KBM-7 (cell line): ENCODE results near the gene AOC3.
"Not testable (repeated sequence)": the region's sequence is repeated elsewhere in the genome, so short reads cannot be mapped to it uniquely, and the experiment has no call there.

Experiments used
- DNase-seq: peaks from one replicate; pipeline ENCODE4 v3.0.0-alpha.2; 2015
- in situ Hi-C: fragments of 300-500 bp; cut with MboI; formaldehyde crosslinking; loops from 2 replicates; pipeline ENCODE4 v1.14.3; 2020; ENCODE audit warnings: low sequenced_read_pairs, low pct_unique_long_range_greater_than_20kb, mixed read lengths

AOC3 gene

DNA sequence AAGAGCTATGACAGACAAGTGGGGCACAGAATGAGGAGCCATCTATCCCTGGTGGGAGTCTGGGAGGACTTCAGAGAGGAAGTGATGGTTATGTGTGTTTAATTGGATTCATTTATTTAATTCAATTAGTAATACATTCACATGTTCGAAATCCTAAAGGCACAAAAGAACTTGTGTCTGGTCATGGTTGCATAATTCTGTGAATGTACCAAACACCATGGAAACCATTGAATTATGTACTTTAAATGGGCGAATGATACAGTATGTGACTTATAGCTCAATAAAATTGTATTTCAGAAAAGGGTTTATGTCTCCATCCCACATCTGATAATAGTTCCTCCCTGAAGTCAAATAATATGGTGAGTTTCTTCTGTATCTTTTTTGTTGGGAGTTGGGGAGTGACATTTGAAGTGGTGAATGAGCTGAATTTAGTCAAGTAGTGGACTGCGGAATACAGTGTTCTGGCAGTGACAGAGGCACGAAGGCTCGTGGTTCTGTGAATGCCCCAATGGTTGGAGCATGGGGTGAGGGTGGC is 29.8 kb downstream of the AOC3 start:
- no peak for DNase-seq
- in situ Hi-C loops = no loop called here

DNA sequence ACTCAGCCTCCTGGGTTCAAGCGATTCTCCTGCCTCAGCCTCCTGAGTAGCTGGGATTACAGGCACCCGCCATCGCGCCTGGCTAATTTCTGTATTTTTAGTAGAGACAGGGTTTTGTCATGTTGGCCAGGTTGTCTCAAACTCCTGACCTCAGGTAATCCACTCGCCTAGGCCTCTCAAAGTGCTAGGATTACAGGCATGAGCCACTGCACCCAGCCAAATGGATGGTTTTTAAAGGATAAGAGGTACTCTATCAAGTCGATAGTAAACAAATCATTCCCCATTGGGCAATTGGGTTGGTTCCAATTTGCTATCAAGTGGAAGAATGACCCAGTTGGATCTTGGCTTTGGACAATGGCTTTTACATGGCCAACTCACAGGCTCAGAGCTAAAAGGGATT is 30.7 kb downstream of the AOC3 start:
- DNase-seq, in situ Hi-C loops: not testable (repeated sequence)

DNA sequence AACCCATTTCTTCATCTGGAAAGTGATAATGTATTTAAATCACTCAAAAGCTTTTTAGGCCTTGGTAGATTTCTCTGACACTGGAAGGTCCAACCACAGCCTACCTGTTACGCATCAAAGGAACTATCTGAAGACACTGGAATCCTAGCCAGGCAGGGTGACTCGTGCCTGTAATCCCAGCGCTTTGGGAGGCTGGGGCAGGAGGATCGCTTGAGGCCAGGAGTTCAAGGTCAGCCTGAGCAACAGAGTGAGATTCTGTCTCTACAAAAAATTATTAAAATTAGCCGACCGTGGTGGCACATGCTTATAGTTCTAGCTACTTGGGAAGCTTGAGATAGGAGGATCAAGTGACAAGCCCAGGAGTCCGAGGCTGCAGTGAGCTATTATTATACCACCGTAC is 31.2 kb downstream of the AOC3 start:
- no peak for DNase-seq
- in situ Hi-C loops = no loop called here

DNA sequence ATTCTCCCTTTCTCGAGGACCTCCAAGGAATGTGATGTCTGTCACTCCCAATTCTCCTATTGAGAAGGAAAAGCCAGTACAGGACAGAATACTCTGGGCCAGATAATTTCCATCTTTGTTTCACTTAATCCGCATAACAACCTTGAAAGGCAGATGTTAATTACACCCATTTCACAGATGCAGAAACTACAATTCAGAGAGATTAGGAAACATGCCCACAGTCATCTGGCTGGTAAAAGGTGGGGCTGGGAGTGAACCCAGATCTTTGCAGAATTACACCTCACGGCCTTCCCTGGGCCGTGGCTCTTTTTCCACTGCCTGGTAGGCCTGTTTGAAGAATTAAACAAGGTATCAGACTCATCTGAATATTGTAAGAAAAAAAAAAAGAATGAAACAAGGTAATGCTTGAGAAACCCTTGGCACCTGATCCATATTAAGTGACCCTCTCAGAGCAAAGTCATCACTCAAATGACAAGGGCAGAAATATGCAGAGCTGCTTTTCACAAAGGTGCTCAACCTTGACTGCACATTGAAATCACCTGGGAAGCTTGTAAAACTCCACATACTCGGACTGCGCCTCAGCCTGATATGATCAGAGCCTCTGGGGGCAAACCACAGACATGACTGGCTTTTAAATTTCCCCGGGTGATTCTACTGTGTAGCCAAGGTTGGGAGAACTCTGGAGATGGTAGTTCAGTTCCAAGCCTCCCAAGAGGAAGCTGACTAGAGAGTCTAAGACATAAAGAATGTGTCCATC is 33.0 kb downstream of the AOC3 start:
- DNase-seq = no peak
- in situ Hi-C loops = no loop called here

DNA sequence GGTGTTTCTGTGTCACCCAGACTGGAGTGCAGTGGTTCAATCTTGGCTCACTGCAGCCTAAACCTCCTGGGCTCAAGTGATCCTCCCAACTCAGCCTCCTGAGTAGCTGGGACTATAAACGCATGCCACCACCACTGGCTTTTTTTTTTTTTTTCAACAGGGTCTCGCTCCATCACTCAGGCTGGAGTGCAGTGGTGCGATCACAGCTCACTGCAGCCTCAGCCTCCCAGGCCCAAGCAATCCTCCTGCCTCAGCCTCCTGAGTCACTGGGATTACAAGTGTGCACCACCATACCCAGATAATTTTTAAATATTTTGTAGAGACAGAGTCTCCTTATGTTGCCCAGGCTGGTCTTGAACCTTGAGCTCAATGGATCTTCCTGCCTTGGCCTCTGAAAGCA is 34.8 kb downstream of the AOC3 start:
- DNase-seq, in situ Hi-C loops: not testable (repeated sequence)

DNA sequence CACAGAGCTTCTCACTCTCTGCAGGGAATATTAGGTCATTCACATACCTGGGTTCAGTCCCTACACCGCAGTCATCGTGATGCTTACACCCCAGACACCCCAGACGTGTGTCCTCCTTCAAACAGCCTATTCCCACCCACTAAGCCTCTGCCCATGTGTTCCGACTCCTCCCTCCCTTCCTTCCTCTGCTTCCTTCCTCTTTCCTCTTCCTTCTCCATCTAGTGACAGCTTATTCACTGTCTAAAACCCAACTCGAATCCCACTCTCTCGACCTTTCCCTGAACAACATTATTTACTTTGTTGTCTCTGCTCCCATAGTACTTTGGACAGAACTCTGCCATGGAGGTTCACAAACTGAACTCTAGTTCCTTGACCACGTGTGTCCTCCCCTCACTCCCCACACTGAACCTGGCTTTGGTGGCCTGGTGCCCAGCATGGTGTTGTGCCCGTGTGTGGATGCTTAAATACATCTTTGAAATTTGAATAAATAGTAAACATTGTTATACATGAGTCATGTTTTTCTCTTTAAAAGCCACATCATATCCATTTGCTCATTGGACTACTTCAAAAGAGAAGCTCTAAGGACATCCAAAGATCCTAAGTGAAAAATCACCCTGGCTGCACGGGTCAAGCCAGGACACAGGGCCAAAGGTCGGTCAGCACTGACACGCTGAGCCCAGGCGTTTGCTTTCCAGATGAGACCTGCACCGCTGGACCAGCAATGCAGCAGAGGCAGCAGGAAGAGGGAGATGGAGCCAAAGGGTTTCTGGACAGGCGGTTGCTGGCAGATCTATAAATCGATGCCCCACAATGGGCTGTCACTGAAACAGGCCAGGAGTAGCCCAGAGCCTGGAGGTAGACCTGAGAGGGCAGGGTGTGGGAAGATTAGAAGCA is 35.5 kb downstream of the AOC3 start:
- in situ Hi-C loops = no loop called here
- DNase-seq = peak; percentile 70

DNA sequence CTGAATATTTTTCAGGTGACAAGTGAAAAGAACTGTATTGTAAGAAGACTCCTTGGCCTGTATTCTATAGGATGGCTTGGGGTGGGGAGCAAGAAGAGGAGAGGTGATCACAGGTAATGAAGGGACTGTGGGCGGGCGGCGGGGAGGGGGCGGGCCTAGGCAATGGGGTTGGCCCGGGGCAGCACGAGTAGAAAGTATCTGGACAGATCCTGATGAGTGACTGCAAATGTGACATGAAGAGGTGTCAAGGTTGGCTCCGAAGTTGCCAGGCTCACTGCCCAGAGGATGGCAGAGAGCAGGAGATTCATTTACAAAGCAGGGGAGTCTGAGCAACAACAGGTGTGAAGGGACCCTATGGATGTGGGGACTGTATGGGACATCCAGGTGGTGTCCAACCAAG is 38.8 kb downstream of the AOC3 start:
- in situ Hi-C loops = no loop called here
- no peak for DNase-seq

DNA sequence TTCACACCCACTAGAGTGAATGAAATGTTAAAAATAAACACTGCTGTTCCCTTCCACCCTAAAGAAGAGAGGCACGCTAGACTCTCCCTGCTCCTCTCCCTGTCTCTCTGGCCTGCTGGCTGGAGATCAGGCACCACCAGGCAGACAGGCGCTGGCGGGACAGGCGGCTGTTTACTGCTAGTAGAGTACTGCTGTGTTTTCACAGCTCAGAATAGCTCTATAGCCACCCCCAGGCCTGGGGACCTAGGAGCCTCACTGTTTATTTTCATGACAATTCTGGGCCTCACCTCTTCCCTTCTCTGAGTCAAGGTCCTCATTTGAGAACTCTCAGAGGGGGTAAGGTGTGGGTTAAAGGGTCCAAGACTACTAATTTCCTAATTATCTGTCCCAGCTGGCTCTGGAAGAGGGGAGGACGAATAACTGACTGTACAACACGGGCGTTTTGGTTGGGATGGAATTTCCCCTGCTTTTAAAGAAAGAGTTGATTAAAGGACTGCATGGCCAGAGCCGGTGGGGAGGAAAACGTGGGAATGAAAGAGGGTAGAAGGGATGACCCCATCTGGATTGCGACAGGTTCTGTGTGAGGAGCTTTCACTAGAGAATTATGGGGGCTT is 40.6 kb downstream of the AOC3 start:
- in situ Hi-C loops = no loop called here
- no peak for DNase-seq

DNA sequence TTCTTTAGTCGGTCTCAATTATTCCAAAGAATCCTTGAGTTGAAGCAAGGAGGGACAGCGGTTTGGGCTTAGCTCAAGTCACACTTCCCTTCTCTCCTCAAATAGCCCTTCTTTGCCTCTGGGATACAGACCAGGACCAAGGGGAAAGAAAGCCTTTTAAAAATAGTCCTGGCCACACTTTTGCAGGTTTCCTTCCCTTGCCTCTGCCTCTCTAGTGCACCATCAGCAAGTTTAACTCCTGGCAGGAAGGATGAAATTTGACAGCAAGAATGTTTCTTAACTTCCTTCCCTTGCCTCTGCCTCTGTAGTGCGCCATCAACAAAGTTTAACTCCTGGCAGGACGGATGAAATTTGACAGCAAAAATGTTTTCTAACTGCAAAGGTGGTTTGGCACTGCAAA is 42.4 kb downstream of the AOC3 start:
- peak; percentile 16 for DNase-seq
- in situ Hi-C loops = no loop called here

DNA sequence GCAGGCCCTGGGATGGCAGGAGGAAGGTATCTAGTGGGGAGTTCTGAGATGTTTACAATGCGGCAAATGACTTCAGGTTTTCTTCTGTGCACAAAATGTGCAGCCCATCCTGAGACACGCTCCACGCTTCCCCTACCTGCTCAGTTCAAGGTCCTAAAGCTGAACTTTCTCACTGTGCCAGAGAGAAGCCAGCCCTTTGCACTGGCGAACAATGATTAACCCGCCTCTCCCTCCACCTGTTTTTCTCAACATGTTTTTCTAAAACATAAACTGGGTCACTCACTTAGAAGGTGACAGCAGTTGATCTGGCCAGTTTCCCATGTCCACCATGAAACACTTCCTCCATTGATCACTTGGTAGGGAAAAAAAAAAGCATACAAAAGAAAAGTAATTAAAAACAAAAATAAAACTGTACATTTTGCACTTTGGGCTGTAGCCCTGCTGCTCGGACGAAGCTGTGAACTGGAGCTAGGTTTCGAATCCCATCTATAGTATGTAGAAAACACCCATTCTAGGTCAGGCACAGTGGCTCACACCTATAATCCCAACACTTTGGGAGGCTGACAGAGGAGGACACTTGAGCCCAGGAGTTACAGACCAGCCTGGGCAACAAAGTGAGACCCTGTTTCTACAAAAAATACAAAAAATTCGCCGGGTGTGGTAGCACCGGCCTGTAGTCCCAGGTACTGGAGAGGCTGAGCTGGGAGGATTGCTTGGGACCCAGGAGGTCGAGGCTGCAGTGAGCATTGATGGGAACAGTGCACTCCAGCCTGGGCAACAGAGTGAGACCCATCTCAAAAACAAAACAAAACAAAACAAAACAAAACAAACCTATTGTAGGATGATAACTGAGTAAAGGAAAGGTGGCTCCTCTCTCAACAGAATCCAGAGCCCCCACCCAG is 43.5 kb downstream of the AOC3 start:
- in situ Hi-C loops = no loop called here
- no peak for DNase-seq

DNA sequence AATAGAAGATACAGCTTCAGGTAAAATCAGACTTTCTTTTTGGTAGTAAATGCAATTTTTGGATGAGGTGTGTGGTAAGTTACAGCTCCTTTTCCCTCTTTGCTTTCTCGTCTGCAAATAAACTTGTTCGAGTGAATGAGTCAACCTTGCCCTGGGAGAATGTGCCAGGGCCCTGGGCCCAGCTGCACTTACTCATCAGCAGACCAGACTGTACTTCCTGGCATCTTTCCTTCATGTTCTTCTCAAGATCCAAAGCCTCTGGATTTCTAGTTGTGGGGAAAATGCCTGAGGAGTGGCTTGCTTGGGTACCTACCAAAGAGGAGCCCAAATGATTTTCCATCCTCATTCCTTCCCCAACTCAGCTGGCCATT is 44.2 kb downstream of the AOC3 start:
- in situ Hi-C loops = no loop called here
- DNase-seq = no peak

DNA sequence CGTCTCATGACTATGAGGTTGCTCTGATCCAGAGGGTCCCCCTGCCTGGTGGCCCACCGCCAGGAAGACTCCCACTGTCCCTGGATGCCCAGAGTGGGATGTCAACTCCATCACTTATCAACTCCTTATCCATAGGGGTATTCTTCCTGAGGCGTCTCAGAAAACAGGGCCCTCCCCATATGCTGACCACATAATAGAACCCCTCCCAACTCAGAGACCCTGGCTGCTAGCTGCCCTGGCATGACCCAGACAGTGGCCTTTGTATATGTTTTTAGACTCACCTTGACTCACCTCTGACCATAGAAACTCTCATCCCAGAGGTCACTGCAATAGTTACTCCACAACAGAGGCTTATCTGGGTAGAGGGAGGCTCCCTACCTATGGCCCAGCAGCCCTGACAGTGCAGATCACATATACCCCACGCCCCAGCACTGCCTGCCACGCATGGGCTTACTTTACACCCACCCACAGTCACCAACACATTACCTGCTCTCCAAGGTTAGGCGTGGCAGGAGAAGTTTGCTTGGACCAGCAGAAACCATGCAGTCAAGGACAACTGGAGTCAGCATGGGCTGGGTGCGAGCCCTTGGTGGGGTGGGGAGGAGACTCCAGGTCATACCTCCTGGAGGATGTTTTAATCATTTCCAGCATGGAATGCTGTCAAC is 47.3 kb downstream of the AOC3 start:
- in situ Hi-C loops = no loop called here

DNA sequence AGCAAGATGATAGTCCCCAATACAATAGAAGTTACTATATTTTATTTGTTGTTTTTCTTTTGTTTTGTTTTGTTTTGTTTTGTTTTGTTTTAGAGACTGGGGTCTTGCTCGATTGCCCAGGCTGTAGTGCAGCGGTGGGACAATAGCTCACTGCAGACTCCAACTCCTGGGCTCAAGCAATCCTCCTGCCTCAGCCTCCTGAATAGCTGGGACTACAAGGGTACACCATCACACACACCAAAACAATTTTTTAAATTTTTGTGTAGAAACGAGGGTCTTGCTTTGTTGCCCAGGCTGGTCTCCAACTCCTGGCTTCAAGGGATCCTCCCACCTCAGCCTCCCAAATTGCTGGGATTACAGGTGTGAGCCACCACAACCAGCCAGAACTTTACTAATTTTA is 49.0 kb downstream of the AOC3 start:
- in situ Hi-C loops, DNase-seq: not testable (repeated sequence)

More for the DNA sequence above, 47.3 kb downstream of the AOC3 start:
- DNase-seq = no peak

DNA sequence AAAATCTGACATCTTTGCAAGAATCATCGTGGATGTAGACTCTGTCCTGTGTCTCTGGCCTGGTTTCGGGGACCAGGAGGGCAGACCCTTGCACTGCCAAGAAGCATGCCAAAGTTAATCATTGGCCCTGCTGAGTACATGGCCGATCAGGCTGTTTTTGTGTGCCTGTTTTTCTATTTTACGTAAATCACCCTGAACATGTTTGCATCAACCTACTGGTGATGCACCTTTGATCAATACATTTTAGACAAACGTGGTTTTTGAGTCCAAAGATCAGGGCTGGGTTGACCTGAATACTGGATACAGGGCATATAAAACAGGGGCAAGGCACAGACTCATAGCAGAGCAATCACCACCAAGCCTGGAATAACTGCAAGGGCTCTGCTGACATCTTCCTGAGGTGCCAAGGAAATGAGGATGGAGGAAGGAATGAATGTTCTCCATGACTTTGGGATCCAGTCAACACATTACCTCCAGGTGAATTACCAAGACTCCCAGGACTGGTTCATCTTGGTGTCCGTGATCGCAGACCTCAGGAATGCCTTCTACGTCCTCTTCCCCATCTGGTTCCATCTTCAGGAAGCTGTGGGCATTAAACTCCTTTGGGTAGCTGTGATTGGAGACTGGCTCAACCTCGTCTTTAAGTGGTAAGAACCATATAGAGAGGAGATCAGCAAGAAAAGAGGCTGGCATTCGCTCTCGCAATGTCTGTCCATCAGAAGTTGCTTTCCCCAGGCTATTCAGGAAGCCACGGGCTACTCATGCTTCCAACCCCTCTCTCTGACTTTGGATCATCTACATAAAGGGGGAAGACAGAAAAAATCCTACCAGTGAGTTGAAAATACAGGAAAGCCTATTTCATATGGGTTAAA is 49.7 kb downstream of the AOC3 start, which contains the start of gene G6PC1:
Gene G6PC1, plus strand, starts transcription at position 340 of the 872 bp plus-strand sequence. Its CDS starts 78 bp downstream, at position 418.
- DNase-seq = no peak
- in situ Hi-C loops = no loop called here

DNA sequence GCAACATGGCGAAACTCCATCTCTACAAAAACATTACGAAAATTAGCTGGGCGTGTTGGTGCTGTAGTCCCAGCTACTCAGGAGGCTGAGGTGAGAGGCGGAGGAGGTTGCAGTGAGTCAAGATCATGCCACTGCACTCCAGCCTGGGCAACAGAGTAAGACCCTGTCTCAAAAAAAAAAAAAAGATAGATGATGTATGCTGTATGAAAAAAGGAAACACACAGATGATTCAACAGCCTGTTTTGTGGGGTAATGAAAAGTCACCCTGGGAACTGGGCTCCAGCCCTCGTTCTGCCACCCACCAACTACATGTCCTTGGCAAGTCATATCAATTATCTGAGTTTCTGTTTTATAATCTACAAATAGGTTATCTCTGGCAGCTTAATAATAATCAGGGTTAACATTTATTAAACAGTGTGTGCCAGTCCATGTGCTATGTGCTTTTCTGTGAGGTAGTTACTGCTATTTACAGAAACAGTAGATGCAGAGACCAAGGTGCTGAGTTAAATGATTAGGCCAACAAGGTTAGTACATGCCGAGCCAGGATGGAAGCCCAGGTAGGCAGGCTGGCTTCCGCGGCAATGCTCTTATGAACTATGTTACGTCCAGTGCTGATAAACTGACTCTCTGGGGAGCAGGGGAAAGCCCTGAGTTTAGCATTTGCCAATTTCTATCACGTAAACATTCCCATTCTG is 50.7 kb downstream of the AOC3 start:
- no peak for DNase-seq
- in situ Hi-C loops = no loop called here

DNA sequence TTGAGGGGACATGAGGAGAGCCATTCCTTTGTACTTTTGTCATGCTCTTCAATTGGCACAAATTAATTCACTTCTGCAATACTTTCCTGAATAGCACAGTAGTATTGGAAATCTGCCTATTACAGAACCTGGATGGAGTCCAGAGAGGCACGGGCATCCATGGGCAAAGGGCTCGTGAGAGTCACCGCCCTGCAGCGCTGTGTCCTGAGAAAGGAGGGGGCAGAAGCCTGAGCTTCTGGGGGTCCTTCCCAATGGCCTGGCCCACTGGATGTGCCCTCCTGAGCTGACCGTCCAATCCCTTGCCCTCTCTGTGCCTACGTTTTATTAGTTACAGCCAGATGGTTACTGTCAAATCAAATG is 53.1 kb downstream of the AOC3 start:
- no peak for DNase-seq
- in situ Hi-C loops = no loop called here
